VCaP (cell line): Measurements from ENCODE around the gene DCAF4.
"Not testable (repeated sequence)": the region's sequence is repeated elsewhere in the genome, so short reads cannot be mapped to it uniquely, and the experiment has no call there.

Experiments used
- H3K27ac ChIP-seq: fragments of 450-650 bp; 2 replicates; pipeline ENCODE4 v1.5.1; 2017
- CTCF ChIP-seq: fragments of 450-650 bp; conservative IDR thresholded peaks from 2 replicates; pipeline ENCODE4 v1.5.1; 2017; ENCODE audit warnings: mild to moderate bottlenecking, moderate library complexity

Gene DCAF4

GRCh38 chr14:72947366-72948160 is 21.3 kb downstream of the DCAF4 start:
- TF ChIP-seq CTCF = no peak
- H3K27ac ChIP-seq = no peak overlapping the region

GRCh38 chr14:72948481-72949138 is 22.3 kb downstream of the DCAF4 start:
- TF ChIP-seq CTCF = peak; percentile 94

GRCh38 chr14:72952171-72952570 is 25.9 kb downstream of the DCAF4 start:
- TF ChIP-seq CTCF = no peak

More at GRCh38 chr14:72948481-72949138, 22.3 kb downstream of the DCAF4 start:
- no peak overlapping the region for H3K27ac ChIP-seq

GRCh38 chr14:72956741-72957140 is 30.5 kb downstream of the DCAF4 start:
- not testable (repeated sequence) for H3K27ac ChIP-seq

More at GRCh38 chr14:72952171-72952570, 25.9 kb downstream of the DCAF4 start:
- H3K27ac ChIP-seq = no peak overlapping the region

- no peak overlapping the region for H3K27ac ChIP-seq
- TF ChIP-seq CTCF = no peak
Observed at GRCh38 chr14:72957213-72957612, 30.9 kb downstream of the DCAF4 start.

- no peak for TF ChIP-seq CTCF
Observed at GRCh38 chr14:72958548-72958947, 32.3 kb downstream of the DCAF4 start.

GRCh38 chr14:72961016-72961415 is 34.8 kb downstream of the DCAF4 start:
- not testable (repeated sequence) for H3K27ac ChIP-seq

More at GRCh38 chr14:72958548-72958947, 32.3 kb downstream of the DCAF4 start:
- H3K27ac ChIP-seq = no peak overlapping the region

GRCh38 chr14:72961579-72962335 is 35.5 kb downstream of the DCAF4 start:
- H3K27ac ChIP-seq = no peak overlapping the region
- TF ChIP-seq CTCF = no peak

GRCh38 chr14:72962336-72962754 is 36.1 kb downstream of the DCAF4 start:
- not testable (repeated sequence) for H3K27ac ChIP-seq
